HG03103 (cell line): ENCODE data around the gene SIX2.
"Not testable (repeated sequence)": the region's sequence is repeated elsewhere in the genome, so short reads cannot be mapped to it uniquely, and the experiment has no call there.

ENCODE experiments used
- ATAC-seq: cut with Tn5 transposase; IDR thresholded peaks from one replicate; pipeline ENCODE4 v1.9.1; 2021; ENCODE audit warnings: low read depth; ENCODE audit not compliant: unreplicated experiment

The SIX2 gene

DNA sequence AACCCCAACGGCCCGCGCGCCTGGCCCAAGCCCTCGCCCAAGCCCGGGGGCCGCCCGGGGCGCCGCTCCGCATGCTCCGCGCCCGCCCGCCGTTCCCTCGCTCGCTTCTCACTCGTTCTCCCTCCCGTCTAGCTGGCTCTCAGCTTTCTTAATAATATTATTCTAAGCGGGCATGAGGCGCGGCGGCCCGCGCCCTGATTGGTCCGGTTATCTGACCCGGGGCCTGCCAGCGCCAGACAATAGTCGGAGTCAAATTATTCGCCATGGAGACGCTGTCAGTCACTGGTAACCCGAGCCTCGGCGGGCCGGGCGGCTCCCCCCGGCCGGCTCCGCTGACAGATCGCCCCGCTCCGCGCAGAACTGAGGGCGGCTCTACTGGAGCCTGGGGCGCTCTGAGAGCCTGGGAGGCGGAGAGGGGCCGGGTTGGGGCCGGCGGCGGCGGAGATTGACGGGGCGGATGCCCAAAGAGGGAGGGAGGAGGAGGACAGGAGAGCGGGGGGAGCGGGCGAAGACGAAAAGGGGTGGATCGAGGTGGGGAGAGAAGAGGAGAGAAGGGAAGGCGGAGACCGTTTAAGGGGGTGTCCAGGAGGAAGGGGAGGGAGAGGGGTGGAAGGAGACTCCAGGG, at the start of gene SIX2:
TSS of gene SIX2 (minus strand) at position 150 of the 625 bp plus-strand sequence. CDS start 342 bp downstream, outside the sequence.
- ATAC-seq: no peak

DNA sequence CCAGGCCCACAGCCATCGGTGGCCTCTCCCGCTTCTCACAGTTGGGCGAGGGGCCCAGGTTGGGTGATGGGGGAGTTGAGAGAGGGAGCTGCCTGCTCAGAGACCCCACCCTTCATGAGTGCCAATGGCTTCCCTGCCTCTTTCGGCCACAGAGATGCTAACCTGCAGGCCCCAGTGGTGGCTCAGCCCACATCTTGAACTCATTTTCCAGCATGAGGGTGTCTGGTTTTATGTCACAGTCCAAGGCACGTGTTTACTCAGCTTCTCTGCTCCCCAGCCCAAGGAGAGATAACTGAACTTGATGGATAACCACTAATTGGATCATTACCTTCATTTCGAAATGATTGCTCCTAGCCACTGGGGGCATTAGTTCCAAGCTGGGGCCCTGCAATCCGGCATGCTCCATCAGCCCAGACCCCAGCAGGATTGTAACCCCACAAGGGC, 45.9 kb upstream of the SIX2 start:
- no peak for ATAC-seq

DNA sequence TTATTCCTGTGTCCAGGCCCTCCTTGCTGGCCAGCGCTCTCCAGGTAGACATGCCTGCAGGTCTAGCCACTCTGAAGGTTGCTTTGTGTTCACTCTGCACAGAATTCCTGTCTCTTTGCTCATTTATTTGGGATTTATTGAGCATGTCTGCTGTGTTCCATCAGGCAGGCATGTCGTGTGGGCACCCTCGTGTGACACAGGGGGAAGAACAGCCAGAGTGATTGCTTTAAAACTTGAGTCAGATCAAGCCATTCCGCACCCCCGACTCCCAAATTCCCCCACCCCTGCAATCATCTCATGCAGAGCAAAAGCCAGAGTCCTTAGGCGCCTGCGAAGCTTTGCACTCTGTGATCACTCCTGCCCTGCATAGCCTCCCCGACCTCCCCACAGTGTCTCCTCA, 44.7 kb upstream of the SIX2 start:
- no peak for ATAC-seq

DNA sequence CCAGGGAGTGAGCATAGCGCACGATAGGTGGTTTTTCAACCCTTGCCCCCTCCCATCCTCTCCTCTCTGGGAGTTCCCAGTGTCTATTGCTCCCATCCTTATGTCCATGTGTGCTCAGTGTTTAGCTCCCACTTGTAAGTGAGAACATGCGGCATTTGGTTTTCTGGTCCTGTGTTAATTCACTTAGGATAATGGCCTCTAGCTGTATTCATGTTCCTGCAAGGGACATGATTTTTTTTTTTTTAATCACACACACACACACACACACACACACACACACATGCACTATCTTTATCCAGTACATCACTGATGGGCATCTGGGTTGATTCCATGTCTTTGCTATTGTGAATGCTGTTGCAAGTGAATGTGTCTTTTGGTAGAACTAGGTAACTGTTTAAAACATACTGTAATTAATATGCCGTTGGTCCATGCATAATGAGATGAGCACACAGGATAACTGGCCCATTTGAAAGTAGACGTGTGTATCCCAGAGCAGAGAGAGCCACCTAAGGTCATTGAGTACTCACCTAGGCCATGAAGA, 43.2 kb upstream of the SIX2 start:
- no peak for ATAC-seq

DNA sequence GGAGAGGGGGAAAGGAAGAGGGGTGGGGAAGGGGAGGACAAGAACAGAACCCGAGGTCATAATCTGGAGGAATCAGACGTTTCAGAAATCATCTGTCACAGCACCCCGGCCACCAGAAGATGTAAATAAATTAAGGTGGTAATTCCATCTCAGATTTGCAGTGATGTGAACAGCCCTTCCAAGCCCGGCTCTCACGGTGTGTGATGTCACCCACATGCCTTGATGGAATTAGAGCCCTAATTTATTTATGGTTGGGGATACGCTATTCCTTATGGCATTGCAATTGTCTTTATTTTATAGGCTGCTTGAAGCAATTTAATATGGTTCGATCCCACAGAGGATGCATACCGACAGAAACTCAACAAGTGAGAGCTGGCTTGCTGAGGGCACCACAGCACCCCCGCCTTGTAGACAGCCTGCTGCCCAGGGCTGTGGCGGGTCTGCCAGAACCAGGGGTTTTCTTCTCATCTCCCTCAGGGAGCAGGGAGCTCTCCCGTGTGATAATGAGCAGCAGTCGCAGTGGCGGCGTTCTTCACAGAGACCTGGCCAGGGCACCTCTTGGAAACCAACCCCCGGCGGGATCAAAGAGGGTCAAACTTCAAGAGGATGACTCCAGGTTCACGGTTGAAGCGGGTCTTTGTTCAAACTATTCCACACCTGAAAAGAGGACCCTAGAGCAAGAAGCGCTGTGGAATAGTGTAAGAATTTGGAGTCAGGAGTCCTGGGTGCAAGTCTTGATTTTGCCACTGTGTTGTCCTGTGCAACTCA, 40.5 kb upstream of the SIX2 start:
- no peak for ATAC-seq

DNA sequence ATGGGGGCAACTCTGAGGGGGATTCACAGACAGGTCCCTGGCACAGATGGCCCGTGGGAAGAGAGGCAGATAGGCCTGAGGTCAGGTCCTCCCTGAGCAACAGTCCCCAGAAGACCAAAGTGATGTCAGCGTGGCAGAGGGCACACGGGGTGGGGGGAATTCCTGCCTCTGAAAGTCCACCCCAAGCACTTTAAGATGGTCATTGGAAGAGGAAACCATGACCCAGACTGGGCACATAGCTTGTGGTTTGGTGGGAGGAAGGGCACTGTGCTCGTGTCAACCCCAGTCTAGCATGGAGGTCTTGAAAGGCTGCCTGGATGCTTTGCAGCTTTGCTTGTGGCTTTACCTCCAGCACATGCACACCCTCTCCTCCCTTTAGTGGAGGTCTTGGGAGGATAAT, 38.0 kb upstream of the SIX2 start:
- ATAC-seq: no peak

DNA sequence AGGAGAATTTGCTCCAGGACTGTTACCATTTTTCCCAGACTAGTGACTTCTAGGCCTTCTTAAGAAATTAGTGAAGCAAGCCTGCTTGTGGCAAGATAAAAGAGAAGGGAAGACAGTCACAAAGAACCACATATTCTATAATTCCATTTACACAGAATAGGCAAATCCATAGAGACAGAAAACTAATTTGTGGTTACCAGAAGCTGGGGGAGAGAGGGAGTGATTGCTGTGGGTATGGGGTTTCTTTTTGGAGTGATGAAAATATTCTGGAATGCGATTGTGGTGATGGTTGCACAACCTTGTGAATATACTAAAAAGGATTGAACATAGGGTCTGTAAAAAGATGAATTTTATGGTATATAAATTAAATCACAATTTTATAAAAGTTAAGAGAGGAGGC, 37.5 kb upstream of the SIX2 start:
- no peak for ATAC-seq

DNA sequence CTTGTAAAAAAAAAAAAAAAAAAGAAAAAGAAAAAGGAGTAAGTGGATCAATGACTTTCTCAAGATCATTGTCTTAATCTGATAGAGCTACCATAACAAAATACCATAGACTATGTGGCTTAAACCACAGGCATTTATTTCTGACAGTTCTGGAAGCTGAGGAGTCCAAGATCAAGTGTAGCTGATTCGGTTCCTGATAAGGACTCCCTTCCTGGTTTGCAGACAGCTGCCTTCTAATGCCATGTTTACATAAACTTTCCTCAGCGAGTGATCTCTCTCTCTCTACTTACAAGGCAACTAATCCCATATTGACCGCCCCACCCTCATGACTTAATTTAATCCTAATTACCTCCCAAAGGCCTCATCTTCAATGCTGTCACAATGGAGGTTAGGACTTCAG, 36.5 kb upstream of the SIX2 start:
- no peak for ATAC-seq

DNA sequence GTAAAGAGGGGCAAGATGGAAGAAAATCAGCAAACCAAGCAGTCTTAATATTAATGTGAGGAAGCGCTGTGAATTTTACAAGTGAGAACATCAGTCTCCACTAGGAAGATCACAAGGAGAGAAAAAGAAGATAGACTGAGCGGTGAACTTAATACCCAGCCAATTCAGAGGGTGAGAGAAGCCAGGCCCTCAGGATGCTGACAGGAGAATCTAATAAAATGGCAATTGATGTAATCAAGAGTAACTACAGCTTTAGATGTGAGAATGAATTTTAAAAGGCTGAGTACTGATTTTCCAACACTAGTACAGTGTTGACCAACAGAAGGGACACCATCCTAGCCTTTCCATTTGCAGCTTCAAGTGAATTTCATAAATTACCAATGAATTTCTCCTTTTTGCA, 35.7 kb upstream of the SIX2 start:
- ATAC-seq: no peak

DNA sequence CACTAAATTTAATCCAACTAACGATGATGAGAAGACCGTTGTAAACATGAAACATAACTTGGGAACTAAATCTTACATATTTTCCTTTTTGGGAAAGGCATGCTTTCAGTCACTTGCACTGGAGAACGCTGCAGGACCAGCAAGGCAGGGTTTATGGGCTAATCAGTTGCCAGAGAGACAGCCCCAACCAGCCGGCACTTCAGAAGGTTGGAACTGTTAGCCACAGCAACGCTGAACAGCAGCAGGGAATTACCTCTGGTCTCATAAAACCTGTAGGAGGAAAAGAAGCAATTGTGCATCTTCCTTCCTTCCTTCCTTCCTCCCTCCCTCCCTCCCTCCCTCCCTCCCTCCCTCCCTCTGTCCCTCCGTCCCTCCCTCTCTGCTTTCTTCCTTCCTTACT, 33.9 kb upstream of the SIX2 start:
- no peak for ATAC-seq

DNA sequence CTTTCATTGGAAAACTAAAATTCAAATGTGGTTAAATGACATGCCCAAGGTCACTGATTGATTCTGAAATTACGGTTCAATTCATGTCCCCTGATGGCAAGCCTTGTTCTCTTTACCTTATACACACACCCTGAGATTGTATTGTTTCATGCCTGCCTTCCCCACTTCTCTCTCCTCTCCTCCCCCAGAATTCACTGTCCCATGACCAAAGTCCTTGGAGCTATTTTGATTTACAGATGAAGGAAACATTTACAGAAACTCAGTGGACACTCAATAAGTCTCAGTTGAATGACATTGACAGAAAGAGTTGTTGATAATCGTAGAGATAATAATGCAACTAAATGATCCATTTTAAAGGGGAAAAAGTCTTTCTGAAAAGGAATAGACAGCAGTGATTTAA, 33.1 kb upstream of the SIX2 start:
- no peak for ATAC-seq

DNA sequence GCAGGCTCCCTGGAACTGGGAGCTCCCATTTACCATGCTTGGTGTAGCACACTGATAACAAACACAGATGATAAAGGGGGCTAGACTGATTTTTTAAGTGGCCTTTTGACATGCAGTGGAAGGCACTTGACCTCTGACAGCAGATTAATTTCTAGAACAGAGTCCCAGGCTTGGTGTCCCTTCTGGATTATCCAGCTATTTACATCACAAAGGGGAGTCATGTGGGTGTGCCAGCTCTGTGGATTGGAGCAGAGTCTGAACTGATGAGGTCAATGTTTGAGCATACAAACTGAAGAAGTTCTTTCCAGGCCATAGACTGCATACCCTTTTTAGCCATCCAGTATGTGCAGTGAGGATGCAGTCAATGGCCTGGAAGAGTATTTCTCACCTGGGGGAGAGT, 31.5 kb upstream of the SIX2 start:
- no peak for ATAC-seq

DNA sequence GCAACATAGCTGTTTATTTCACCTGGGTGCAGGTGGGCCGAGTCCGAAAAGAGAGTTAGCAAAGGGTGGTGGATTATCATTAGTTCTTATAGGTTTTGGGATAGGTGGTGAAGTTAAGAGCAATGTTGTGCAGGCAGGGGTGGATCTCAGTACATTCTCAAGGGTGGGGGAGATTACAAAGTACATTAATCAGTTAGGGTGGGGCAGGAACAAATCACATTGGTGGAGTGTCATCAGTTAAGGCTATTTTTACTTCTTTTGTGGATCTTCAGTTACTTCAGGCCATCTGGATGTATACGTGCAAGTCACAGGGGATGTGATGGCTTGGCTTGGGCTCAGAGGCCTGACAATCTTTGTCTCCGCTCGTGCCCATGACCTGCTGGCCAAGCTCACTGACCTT, 30.6 kb upstream of the SIX2 start:
- ATAC-seq: not testable (repeated sequence)

DNA sequence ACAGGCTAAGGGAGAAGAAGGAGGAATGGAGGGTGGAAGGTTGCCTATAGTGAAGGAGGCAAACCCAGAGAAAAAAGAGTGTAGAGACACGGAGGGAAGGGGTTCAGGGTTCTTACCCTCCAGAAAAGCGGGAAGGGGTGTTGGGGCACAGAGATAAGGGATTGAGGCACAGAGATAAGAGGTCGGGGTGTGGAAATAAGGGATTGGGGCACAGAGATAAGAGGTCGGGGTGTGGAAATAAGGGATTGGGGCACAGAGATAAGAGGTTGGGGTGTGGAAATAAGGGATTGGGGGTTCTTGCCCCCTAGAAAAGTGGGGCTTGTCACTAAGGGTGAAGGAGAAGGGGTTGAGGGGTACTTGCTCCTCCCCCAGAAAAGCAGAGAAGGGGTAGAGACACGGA, 29.6 kb upstream of the SIX2 start:
- ATAC-seq: not testable (repeated sequence)

DNA sequence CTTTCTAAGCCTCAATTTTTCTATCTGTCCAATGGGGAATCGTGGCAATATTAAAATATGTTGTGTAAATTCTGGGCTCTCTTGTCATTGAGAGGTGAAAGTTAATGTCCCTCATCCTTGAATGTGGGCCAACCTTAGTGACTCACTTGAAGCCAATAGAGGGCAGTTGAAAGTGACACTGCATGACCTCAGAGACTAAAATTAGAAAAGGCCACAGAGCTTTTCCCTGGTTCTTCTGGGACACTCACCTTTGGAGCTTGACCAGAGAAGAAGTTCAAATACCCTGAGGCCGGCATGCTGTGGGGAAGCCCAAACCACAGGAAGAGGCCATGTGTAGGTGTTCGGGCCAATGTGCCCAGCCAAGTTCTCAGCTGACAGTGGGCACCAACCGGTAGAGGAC, 24.1 kb upstream of the SIX2 start:
- no peak for ATAC-seq

DNA sequence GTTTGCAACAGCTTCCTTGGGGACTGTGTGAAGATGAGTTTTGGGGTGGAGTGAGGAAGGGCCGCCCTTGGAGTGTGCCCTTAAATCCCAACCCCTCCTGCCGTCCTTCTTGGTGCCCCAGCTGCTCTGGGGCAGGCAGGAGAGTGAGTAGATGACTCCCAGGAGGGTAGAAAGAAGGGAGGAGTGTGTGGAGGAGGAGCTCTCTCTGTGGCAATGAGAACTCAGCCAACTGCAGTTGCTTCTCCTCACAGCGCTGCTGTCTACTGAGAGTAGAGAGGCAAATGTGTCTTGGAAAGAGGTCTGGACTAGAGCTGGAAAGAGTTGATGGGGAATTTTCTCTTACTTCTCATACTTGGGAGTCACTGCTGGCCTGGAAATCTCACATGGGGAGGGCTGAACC, 21.8 kb upstream of the SIX2 start:
- no peak for ATAC-seq

DNA sequence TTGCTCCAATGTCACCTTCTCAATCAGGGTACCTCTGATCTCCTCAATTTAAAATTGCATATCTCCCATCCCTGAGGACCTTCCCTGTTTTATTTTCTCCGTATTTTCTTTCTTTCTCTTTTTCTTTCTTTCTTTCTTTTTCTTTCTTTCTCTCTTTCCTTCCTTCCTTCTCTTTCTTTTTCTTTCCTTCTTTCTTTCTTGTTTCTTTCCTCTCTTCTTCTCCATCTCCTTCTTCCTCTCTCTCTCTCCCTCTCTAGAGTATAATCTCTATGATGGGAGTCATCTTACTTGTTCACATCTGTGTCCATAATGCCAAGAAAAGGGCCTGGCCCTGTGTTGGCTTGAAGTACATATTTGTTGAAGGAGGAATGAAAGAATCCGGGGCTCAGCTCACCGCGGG, 21.3 kb upstream of the SIX2 start:
- ATAC-seq: no peak

DNA sequence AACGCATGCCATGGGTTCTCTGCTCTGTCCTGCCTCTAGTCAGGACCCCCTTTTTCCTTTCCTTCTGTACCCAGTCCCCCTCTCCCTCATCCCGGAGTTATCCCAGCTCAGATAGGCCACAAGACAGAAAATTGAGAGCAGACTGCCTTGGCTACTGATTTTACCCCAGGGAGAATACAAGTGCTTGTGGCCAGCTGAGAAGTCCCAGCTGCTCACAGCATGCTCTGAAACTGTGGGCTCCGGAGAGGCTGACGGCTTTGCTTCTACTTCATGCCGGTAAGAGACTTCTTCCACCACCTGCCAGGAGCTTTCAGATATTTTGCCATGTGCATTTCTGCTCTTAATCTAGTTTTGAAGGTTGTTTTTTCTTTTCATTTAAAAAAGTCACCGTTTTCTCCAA, 20.0 kb upstream of the SIX2 start:
- ATAC-seq: no peak

DNA sequence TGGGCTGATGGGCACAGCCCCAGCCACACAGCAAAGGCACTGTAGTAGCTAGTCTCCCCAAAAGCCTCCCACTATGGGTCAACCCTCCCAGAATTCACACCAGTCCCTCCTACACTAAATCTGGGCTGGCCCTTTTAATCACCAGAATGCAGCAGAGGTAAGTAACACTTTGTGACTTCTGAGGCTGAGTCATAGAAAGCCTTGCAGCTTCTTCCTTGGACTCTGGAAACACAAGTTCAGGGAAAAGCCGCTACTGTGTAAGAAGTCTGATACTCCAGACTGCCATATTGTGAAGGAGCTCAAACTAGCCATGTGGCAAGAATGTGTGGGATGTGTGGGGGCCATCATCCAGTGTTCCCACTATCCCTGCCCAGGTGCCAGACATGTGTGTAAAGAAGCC, 19.0 kb upstream of the SIX2 start:
- no peak for ATAC-seq

DNA sequence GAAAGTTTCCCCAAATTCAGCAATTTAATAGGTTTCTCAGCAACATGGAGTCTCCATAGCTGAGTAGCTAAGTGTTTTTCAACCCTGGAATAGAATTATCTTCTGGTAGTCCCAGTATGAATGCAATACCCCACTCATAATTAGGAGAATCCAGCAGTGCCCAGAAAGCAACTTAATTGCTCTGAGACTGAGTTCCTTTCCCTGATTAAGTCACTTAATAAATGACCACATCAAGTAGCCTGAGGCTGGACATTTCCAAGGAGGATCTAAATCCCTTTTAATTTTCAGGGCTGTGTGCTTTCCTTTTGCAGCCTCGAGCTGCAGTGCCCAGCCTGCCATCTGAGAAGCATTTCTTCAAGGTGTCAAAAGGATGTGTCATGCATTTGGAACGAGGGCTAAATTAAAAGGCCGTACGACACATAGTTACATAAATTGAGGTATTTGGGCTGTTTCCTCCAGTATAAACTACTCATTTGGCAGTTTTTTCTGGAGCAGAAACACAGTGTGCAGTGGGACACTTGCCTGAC, 17.7 kb upstream of the SIX2 start:
- no peak for ATAC-seq

DNA sequence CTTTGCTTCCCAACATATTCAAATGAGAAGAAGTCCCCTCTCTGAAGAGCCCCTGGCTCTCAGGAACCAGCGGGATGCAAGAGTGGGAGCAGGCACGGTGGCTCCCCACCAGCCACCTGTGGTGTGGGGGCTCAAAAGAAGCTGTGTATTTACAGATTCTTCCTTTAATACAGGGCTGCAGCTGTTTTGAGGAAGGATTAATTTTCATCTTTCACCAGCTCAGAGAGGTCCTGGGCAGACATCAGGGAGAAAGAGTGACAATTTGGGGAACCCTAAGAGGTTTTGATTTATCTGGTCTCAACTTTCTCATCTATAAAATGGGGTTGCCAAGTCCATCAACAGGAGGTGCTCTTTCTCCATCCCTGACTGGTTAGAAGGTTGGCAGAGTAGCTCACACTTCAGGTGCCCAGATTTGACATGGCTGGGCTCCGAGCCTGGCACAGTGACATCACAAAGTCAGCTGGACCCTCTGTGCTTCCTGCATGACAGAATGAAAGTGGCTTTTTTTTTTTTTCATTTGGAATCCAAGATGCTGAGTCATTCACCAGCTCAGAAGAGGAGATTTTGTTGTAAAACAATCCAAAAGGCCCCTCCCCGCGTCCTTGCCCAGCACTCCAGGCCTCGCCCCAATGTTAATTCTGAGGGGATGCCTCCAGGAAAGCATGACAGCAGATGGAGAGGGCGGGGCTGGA, 15.5 kb upstream of the SIX2 start:
- ATAC-seq: no peak
